ENCODE results near the gene PPFIBP1.

Gene PPFIBP1

DNA sequence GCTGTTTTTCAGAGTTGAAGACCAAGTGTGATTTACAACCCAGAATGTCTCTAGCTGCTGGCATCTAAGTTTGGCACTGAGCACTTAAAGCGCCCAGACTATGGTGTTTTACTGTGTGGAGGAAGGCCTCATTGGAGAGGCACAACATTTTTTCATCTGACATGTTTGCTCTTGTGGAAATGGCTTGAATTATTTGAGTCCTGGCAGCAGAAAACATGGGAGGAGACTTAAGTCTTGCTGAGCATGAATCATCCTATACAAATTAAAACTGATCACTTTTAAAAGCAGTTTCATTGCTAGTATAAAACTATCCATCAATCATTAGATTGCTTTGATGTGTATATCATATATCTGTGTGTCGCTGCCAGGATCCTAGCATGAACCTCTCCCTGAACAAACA, 86.4 kb downstream of the PPFIBP1 start:
- TF ChIP-seq, protein P1, sequence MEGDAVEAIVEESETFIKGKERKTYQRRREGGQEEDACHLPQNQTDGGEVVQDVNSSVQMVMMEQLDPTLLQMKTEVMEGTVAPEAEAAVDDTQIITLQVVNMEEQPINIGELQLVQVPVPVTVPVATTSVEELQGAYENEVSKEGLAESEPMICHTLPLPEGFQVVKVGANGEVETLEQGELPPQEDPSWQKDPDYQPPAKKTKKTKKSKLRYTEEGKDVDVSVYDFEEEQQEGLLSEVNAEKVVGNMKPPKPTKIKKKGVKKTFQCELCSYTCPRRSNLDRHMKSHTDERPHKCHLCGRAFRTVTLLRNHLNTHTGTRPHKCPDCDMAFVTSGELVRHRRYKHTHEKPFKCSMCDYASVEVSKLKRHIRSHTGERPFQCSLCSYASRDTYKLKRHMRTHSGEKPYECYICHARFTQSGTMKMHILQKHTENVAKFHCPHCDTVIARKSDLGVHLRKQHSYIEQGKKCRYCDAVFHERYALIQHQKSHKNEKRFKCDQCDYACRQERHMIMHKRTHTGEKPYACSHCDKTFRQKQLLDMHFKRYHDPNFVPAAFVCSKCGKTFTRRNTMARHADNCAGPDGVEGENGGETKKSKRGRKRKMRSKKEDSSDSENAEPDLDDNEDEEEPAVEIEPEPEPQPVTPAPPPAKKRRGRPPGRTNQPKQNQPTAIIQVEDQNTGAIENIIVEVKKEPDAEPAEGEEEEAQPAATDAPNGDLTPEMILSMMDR (IDR thresholded peaks at IDR 0.05; ENCODE audit: low read depth, low read length) = no peak
- no peak for DNase-seq (ENCODE audit: extremely low read depth, low read depth)

DNA sequence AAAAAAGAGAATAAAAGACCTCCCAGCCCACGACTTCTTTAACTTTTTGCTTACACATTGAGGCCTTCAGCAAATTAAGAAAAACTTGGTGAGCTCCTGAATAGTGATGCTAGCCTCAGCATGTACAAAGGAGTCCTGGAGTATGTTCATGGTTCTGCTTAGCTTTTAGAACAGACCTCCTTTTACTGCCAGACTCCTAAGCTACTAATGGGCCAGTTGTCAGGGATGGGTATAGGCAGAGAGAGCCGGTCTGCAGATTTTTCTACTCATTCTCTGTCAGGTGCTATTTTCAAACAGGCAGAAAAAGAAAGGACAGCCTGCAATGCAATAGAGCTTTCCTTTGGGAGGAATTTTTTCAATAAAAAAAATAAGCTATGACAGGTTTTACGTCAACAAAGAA, 90.4 kb downstream of the PPFIBP1 start:
- DNase-seq (ENCODE audit: extremely low read depth, low read depth) = no peak
- TF ChIP-seq, protein P1 (IDR thresholded peaks at IDR 0.05; ENCODE audit: low read depth, low read length) = no peak

DNA sequence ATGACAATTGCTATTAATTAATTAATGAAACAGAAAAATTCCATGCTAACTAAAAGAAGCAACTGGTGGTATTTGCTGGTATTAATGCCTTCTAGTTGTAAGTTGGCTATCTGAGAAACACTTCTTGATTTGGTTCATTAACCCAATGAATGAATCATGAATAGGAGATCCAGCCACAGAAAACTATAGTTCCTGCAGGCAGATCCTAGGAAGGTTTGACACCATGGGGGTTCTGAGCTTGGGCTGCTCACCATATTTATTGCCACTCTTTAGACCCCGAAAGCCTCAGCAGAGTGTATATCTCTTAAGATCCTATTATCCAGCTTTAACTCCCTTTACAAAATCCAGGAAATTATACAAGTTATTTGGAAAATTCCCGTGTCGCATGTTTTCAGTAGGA, 90.9 kb downstream of the PPFIBP1 start:
- TF ChIP-seq, protein P1 (IDR thresholded peaks at IDR 0.05; ENCODE audit: low read depth, low read length) = no peak
- DNase-seq (ENCODE audit: extremely low read depth, low read depth) = no peak

DNA sequence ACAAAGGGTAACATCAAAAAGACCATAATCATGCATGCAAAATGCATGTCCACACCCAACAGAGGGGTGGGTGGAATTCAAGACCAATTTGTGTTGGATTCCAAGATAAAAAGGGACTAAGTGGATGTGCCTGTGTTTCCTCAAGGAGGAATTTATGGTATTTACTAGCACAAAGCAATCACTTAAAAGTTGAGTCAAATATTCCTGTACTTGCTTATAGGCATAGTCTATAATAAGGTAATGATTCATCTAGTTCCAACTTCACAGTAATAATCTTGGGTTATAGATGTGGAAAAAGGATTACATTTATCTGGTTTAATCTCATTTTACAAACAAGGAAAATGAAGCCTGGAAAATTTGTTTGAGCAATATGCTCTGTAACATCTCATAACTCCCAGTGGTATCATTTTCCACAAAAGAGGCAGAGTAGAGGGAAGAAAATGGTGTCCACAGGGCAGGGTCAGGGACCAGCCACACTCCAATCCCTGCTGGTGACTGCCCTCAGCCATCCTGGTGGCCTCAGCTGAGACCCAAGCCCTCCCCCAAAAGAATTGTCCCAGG, 91.4 kb downstream of the PPFIBP1 start:
- no peak for DNase-seq (ENCODE audit: extremely low read depth, low read depth)
- TF ChIP-seq, protein P1 (IDR thresholded peaks at IDR 0.05; ENCODE audit: low read depth, low read length) = no peak

DNA sequence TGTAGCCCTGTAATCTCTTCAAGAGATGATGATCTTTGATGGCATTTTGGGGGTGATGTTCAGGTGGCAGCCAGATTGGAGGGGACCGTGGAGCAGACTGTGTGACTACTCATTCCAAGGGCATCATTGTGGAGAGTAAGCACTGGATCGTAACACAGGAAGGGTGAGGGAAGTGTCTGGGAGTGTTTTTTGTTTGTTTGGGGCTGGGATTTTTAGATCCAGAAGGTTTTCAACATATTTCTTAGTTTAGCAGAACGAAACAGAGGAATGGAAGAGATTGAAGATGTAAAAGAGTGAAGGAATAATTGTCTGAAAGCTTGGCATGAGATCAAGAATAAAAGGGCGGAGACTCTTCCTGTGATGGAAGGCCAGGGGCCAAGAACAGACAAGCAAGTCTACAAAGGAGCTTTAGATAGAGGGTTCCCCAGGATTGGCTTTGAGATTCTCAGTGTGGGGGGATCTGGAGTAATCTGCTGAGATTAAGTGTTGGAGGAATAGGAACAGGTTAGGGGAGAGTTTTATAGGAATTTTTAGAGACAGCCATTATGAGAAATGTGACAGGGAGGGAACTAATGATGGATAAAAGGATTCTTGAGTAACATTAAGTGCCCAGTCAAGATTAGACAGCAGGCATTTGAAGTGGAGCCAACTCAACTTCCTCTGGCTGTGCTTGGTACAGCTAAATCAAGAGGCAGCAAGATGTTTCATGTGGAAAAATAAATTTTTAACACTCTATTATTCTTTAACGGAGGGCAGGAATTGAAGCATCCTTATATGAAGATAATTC, 92.5 kb downstream of the PPFIBP1 start:
- TF ChIP-seq, protein P1 (IDR thresholded peaks at IDR 0.05; ENCODE audit: low read depth, low read length) = no peak
- DNase-seq (ENCODE audit: extremely low read depth, low read depth) = no peak

DNA sequence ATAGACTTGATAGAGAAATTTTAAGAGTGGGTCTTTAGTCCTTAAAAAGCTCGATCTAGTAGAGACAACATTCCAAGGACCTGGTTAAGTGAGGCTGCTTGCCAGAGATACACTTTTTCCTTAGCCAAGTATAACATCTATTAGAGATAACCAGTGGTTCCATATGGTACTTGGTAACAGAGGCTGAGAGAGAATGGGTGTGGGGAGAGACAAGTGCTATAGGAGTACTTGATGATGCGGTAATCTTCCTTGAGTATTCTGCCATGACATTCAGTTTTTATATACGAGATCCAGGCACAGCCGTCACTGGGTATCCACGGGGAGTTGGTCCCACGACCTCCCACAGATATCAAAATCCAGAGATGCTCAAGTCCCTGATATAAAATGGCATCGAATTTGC, 94.8 kb downstream of the PPFIBP1 start:
- DNase-seq (ENCODE audit: extremely low read depth, low read depth) = no peak
- TF ChIP-seq, protein P1 (IDR thresholded peaks at IDR 0.05; ENCODE audit: low read depth, low read length) = no peak

DNA sequence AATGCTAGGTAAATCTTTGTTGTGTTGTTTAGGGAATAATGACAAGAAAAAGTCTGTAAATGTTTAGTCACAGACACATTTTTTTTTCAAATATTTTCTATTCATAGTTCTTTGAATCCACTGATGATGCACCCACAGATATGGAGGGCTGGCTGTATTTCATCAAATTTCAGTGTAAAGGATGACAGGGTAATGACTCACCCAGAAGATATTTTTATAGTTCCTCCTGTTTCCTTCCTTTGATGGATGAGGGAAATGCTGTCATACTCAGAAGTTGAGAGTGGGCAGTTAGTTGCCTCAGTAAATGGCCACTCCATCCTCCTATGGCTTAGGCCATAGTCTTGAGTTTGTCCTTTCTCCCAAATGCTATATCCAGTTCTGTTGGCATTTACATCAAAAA, 95.3 kb downstream of the PPFIBP1 start:
- TF ChIP-seq, protein P1 (IDR thresholded peaks at IDR 0.05; ENCODE audit: low read depth, low read length) = no peak
- no peak for DNase-seq (ENCODE audit: extremely low read depth, low read depth)
